NCI-H2196 treated with DMSO at 0.1 percent for 48 hours (cell line): ENCODE measurements around the gene PNMA8C.
"Not testable (repeated sequence)": the region's sequence is repeated elsewhere in the genome, so short reads cannot be mapped to it uniquely, and the experiment has no call there.

Experiments used
- DNase-seq: peaks from one replicate; lab custom pipeline; 2025; ENCODE audit not compliant: unreplicated experiment; lab: John Stamatoyannopoulos, UW

Gene PNMA8C

GRCh38 chr19:46411925-46412649 is 16.6 kb downstream of the PNMA8C start:
- no peak for DNase-seq

DNA sequence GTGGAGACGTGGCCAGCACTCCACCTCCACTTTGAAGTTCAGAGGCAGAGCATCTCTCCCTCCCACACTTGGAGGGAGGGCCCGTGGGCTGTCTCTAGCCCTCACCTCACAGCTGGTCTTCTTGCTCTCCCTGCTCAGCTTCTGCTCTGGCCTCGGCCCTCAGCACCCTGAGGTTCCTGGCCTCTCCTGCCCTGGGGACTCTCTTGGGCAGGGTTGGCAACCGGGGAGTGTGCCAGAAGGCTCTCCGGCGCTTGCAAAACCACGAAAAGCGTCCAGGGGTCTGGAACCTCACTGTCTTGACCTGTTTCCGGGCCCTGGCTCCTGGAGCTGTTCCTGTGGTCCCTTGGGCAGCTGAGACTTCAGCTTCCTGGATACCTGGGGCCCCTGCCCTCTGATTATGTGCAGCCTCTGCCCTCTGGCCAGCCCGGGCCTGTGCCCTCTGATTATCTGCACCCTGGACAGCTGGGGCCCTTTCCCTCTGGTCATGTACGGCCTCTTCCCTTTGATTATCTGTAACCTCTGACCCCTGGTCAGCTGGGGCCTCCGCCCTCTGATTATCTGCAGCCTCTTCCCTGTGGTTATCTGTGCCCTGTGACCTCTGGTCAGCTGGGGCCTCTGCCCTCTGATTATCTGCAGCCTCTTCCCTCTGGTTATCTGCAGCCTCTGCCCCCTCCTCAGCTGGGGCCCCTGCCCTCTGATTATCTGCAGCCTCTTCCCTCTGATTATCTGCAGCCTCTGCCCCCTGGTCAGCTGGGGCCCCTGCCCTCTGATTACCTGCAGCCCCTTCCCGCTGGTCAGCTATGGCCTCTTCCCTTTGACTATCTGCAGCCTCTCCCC is 17.4 kb downstream of the PNMA8C start:
- DNase-seq: no peak

DNA sequence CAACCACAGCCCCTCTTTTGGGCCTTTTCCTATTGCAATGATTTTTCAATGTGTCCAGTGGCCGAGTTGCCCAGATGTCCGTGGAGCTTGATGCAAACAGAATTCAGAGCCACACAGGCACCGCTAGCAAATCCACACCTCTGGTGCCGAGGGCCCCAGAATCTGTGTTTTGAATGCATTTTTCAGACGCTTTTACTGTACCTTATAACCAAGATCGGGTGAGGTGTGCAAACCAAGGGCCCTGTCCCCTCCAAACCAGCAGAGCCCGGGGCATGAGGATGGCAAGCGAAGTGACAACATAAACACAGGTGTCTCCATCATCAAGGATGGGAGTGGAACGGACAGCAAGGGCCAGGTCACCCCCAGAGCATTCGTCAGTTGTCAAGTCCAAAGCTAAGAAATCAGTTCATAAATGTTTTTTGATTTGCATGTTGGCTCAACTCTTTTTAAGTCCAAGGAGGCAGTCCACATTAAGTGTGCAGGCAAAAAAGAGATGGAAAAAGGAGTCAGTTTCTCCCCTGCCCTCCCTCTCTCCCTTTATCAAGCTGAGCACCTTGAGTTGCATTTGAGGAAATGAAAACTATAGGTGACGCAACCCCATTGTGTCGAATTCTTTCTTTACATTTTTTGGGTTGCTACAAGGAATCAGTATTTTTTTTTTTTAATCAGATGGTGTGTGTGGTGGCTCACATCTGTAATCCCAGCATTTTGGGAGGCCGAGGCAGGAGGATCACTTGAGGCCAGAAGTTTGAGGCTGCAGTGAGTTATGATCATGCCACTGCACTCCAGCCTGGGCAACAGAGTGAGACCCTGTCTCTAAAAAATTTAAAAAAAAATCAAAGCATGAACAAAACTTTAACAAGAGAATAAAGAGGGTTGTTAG is 18.3 kb downstream of the PNMA8C start:
- DNase-seq: no peak

DNA sequence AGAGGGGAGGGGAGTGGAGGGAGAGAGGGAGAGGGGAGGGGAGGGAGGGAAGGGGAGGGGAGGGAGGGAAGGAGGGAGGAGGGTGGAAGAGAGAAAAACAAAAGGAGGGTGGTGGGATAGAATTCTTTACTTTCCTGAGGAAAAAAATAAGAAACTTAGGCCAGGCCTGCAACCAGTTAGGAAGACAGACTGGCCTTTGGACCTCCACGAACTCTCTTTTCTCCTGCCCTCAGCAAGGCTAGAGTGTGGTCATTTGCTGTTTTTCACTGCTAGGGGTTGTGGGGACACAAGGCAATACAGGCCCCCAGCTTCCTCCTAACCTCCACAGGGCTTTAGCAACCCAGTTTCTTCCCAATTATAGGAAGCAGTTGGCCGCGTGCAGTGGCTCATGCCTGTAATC is 19.5 kb downstream of the PNMA8C start:
- DNase-seq: no peak

GRCh38 chr19:46408664-46409039 is 20.1 kb downstream of the PNMA8C start:
- no peak for DNase-seq

GRCh38 chr19:46407856-46408663 is 20.7 kb downstream of the PNMA8C start:
- no peak for DNase-seq

DNA sequence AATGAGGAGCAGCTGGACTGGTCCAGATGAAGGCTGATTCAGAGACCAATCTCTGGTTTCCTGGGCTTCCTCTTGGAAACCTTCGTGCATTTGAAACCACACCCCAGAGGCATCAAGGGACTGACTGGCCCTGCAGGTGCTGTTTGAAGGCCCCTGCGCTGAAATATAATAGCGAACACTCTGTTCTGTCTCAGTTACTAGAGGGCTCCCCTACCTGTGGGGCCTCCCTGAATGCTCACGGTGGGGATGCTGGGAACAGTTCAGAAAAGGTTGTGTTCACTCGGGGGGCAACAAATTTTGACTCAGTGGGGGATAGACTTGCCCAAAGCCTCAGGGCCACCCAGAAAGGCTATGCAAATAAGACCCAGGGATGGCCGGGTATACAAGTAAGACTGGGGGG is 21.8 kb downstream of the PNMA8C start:
- DNase-seq: no peak

DNA sequence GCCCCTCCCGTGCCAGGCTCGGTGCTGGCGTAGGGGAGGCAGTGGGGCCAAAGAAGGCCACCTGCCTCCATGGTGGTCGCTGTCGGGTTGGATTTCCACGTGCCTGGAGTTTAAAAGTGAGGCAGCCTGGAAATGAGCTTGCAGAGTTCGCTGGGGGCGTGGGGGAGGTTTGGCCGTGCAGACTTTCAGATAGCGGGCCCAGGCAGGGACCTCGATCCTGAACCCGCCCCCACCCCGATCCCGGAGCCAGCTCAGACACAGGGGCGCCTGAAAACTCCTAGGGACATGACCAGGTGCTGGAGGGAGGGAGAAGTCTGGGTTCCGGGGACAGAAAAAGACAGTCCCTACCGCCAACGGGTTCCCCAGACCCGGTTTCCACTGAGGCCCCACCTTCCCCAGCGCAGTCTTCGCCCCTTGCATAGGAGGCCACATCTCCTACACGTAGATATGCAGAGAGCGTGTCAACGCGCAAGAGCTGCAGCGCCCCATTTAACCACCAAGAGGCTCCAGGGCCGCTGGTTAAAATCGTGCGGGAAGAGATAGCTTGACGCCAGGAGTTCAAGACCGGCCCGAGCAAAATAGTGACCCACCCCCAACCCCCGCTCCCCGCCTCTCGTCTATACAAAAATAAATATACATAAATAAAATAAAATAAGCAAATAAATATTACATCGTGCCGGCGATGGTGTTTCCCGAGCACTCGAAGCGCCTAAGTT is 23.8 kb downstream of the PNMA8C start:
- DNase-seq: no peak

- no peak for DNase-seq
Observed at GRCh38 chr19:46404055-46404752, 24.5 kb downstream of the PNMA8C start.

DNA sequence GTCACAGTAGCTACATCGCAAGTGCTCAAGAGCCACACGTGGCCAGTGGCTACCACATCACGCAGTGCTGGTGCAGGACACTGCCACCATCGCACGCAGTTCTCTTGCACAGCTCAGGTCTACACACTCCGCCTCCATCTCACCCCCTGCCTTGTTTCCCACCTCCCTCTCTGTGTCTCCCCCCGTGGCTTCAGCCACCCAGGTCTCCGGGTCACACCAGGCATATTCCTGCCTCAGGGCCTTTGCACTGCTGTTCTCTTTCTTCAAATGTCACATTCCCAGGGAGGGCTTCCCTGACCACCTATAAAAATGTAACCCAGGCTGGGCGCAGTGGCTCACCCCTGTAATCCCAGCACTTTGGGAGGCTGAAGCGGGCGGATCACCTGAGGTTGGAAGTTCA is 26.0 kb downstream of the PNMA8C start:
- DNase-seq: no peak

- DNase-seq: not testable (repeated sequence)
Observed at GRCh38 chr19:46397801-46398479, 30.8 kb downstream of the PNMA8C start.

- DNase-seq: no peak
Observed at GRCh38 chr19:46394402-46394797, 34.3 kb downstream of the PNMA8C start.

DNA sequence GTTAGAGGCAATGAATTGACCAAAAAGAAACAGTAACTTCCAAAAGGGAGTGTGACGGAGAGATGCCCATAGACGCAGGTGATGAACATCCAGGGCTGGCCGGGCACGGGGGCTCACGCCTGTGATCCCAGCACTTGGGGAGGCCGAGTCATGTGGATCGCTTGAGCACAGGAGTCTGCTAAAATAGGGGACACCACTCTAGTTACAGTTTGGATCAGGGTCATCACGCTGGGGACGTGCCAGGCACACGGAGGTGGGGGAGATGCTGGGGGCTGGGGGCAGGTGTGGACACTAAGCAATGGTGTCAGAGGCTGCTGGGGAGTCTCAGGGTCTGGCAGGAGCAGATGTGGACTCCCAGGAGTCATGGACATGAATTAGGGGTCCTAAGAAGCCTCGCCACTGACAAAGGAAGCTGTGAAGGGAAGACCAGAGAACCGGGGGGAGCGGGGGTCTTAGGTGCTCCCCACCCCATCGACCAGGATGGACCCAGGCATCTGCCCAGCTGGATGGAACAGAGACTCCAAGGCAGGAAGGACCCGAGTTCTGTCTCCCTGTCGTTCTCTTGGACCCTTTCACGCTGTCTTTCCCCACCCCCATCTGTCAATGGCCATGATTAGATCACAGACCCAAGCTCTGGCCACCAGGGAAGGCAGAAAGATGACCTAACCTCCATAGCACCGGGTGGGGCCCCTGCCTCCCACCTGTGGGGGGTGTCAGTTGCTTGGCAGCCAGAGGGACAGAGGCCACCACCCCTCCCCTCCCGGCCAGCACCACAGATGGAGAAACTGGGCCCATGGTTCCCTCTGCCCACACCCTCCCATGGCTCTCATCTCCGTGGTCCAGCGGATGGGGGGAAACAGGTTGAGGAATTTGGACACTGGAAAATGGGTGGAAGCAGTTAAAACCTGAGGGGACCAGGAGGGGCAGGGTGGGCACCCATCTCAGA is 35.0 kb downstream of the PNMA8C start:
- no peak for DNase-seq

DNA sequence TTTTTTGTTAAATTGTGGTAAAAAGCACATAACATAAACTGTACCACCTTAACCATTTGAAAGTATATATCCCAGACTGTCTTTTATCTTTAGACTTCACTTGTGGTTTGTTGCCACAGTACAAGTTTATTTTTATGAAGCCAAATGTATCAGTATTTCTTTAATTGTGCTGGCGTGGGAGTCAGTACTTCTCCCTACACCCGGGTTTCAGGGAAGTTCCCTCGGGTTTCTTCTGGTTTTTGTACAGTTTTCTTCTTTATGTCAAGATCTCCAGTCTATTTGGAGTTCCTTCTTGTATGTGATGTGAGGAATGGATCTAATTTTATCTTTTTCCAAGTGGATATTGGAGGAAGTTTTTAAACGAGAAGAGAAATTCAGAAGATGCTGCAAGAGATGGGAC is 35.9 kb downstream of the PNMA8C start:
- no peak for DNase-seq

GRCh38 chr19:46392252-46392801 is 36.4 kb downstream of the PNMA8C start:
- DNase-seq: no peak

DNA sequence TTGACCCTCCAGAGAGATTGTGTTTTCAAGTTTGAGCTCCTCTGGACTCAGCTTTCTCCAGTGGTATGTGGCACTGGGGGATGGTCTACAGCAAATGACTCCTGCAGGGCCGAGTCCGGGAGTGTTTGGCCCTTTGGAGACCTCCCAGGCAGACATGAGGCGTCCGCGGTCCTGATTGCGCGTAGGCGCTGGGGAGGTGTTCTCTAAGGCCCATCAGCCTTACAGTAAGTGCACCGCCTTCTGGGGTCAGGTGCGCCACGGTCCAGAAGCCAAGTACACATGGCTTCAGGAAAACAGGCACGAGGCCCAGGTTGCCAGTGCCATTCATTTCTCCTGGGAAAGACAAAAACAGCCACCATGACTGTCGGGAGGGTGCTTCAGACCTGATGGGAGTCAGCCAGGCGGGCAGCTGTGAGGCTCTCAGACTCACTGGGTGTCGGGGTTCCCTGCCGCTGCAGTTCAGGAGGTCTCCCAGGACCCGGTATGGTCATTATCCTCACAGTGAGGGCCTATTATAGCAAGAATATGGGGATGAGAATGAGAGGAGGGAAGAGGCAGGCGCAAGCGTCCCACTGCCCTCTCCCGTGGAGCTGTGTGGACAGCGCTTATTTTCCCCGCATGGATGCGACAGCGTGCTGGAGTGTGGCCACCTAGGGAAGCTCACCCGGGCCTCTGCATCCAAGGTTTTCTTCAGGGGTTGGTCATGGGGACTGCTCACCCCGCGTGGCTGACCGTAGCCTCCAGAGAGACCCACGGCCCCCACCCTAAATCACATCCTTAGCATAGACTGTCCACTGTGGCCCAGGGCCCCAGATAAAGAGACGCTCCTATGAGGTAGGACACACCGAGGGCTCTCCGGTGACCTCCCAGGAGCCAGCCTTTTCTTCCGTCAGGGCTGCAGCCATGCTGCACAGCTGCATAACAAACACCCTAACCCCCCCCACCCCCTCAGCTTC is 37.2 kb downstream of the PNMA8C start:
- no peak for DNase-seq
